Measurements from ENCODE around the gene MYMX. TPM values are rescaled to one million over a fixed set of nuclear protein-coding genes. Genes with fewer than 3 reads are reported as not detected.
A peak's percentile ranks its signal among the peaks of the same experiment; 100 is the strongest.

The MYMX gene
- polyA plus RNA-seq, 1 donor from 2014 or later, result not detected

- no peak overlapping the region for H3K9ac ChIP-seq (ENCODE audit: low read length)
- no peak for TF ChIP-seq RAD21 (conservative IDR thresholded peaks at IDR 0.05)
- no peak overlapping the region for H3K27ac ChIP-seq (ENCODE audit: low read length)
Observed at GRCh38 chr6:44261581-44261980, 44.9 kb downstream of the MYMX start.

GRCh38 chr6:44262467-44263353 is 46.0 kb downstream of the MYMX start:
- peaks cover 14% of the 10 kb centered on the region for H3K79me2 ChIP-seq (replicated peaks; ENCODE audit: insufficient read depth, low read length)
- no peak overlapping the region for H3K27ac ChIP-seq (ENCODE audit: low read length)
- peak overlapping the region; percentile 96 for H3K4me3 ChIP-seq (ENCODE audit: low read length)
- peaks cover 4% of the 10 kb centered on the region for H4K20me1 ChIP-seq (ENCODE audit: insufficient read depth)
- no peaks in the 10 kb centered on the region for H3K36me3 ChIP-seq (ENCODE audit: insufficient read depth, low read length)
- H3K9me3 ChIP-seq (ENCODE audit: low read length), result no peaks in the 10 kb centered on the region
- H3K9me2 ChIP-seq (ENCODE audit: insufficient read depth, low read length), result no peaks in the 10 kb centered on the region
- TF ChIP-seq REST (IDR thresholded peaks at IDR 0.05; ENCODE audit: borderline replicate concordance), result no peak
- no peak for TF ChIP-seq RAD21 (conservative IDR thresholded peaks at IDR 0.05)
- TF ChIP-seq MXI1 (conservative IDR thresholded peaks at IDR 0.05; ENCODE audit: poor library complexity, severe bottlenecking), result no peak
- no peak for TF ChIP-seq CTCF (IDR thresholded peaks at IDR 0.05; ENCODE audit: poor library complexity, severe bottlenecking)
- peak overlapping the region; percentile 27 for H3K9ac ChIP-seq (ENCODE audit: low read length)
- no peak overlapping the region for H2AFZ ChIP-seq (ENCODE audit: low read depth, low read length)
- no peaks in the 10 kb centered on the region for H3K27me3 ChIP-seq (ENCODE audit: insufficient read depth, low read depth, low read length)
- H3K4me2 ChIP-seq (ENCODE audit: low read length), result no peak overlapping the region
- H3F3A ChIP-seq (ENCODE audit: insufficient read depth, low read length, poor library complexity, severe bottlenecking), result no peaks in the 10 kb centered on the region

More at GRCh38 chr6:44261581-44261980, 44.9 kb downstream of the MYMX start:
- H3K9me2 ChIP-seq (ENCODE audit: insufficient read depth, low read length), result no peaks in the 10 kb centered on the region
- H3K79me2 ChIP-seq (replicated peaks; ENCODE audit: insufficient read depth, low read length), result peaks cover 19% of the 10 kb centered on the region
- no peaks in the 10 kb centered on the region for H3K9me3 ChIP-seq (ENCODE audit: low read length)
- H3F3A ChIP-seq (ENCODE audit: insufficient read depth, low read length, poor library complexity, severe bottlenecking), result no peaks in the 10 kb centered on the region
- no peaks in the 10 kb centered on the region for H3K27me3 ChIP-seq (ENCODE audit: insufficient read depth, low read depth, low read length)
- H3K4me2 ChIP-seq (ENCODE audit: low read length), result no peak overlapping the region
- no peak overlapping the region for H2AFZ ChIP-seq (ENCODE audit: low read depth, low read length)
- H4K20me1 ChIP-seq (ENCODE audit: insufficient read depth), result peaks cover 4% of the 10 kb centered on the region
- H3K4me3 ChIP-seq (ENCODE audit: low read length), result no peak overlapping the region
- H3K36me3 ChIP-seq (ENCODE audit: insufficient read depth, low read length), result no peaks in the 10 kb centered on the region

GRCh38 chr6:44263354-44264100 is 46.8 kb downstream of the MYMX start:
- Histone ChIP-seq H4K20me1 (ENCODE audit: insufficient read depth) (peaks cover 4% of the 10 kb centered on the region), H3K27ac (ENCODE audit: low read length) (no peak overlapping the region), H3K79me2 (replicated peaks; ENCODE audit: insufficient read depth, low read length) (peaks cover 14% of the 10 kb centered on the region), H3K9me2 (ENCODE audit: insufficient read depth, low read length) (no peaks in the 10 kb centered on the region), H2AFZ (ENCODE audit: low read depth, low read length) (no peak overlapping the region), H3K4me2 (ENCODE audit: low read length) (peak overlapping the region; percentile 95), H3K9ac (ENCODE audit: low read length) (peak overlapping the region; percentile 79), H3F3A (ENCODE audit: insufficient read depth, low read length, poor library complexity, severe bottlenecking) (no peaks in the 10 kb centered on the region), H3K4me3 (ENCODE audit: low read length) (peak overlapping the region; percentile 96), H3K9me3 (ENCODE audit: low read length) (no peaks in the 10 kb centered on the region), H3K27me3 (ENCODE audit: insufficient read depth, low read depth, low read length) (no peaks in the 10 kb centered on the region), H3K36me3 (ENCODE audit: insufficient read depth, low read length) (no peaks in the 10 kb centered on the region)
- TF ChIP-seq RAD21 (conservative IDR thresholded peaks at IDR 0.05), result no peak
- TF ChIP-seq EZH2 (IDR thresholded peaks at IDR 0.05; ENCODE audit: borderline replicate concordance, insufficient read depth, low read length, poor library complexity, severe bottlenecking), result no peak
- TF ChIP-seq POLR2AphosphoS5 (IDR thresholded peaks at IDR 0.05), result no peak
- no peak for TF ChIP-seq REST (IDR thresholded peaks at IDR 0.05; ENCODE audit: borderline replicate concordance)
- TF ChIP-seq EP300 (conservative IDR thresholded peaks at IDR 0.05; ENCODE audit: poor library complexity, severe bottlenecking), result no peak
- no peak for TF ChIP-seq MXI1 (conservative IDR thresholded peaks at IDR 0.05; ENCODE audit: poor library complexity, severe bottlenecking)
- TF ChIP-seq TAF1 (IDR thresholded peaks at IDR 0.05; ENCODE audit: low read depth), result no peak

Measured in neural cell (in vitro differentiated cells).